ENCODE results near the gene CENPH. TPM values are rescaled to one million over a fixed set of nuclear protein-coding genes. Genes with fewer than 3 reads are reported as not detected.

The CENPH gene
- total and polyA plus RNA-seq, 2 of the 13 experiments (the other 11 are each of a cell fraction or from before 2014, with no cell fraction given), result 11.2 to 28.8 TPM

DNA sequence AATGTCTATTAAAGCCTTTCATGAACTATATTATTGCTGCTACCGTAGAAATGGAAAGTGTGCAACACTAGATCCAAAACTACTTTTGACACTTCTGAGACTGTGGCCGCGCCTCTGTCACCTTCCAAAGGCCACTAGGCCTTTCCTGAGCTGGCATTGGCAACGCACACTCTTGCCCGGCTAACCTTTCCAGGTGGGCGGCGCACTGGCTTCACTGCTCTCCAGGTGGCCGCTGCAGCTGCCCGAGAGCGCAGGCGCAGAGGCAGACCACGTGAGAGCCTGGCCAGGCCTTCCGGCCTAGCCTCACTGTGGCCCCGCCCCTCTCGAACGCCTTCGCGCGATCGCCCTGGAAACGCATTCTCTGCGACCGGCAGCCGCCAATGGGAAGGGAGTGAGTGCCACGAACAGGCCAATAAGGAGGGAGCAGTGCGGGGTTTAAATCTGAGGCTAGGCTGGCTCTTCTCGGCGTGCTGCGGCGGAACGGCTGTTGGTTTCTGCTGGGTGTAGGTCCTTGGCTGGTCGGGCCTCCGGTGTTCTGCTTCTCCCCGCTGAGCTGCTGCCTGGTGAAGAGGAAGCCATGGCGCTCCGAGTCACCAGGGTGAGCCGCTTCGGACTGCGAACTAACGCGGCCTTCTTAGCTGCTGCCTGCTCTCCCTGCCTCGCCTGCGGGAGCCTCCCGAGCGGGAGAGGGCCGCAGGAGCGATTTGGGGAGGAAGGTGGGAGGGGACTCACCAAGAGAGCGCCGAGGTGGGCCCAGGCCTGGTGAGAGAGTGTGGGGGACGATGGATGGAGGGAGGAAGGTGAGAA, 22.5 kb upstream of the CENPH start, which contains the start of gene CCNB1 (continued):
- TF ChIP-seq ZNF292 (CRISPR knock-in tag; IDR thresholded peaks at IDR 0.05; ENCODE audit: borderline replicate concordance, low read depth) (peak; percentile 88), NCOR1 (IDR thresholded peaks at IDR 0.05; ENCODE audit: borderline replicate concordance, low read length) (no peak), JUN (CRISPR knock-in tag; IDR thresholded peaks at IDR 0.05) (no peak), CENPX (CRISPR knock-in tag; IDR thresholded peaks at IDR 0.05) (no peak), STAT5B (CRISPR knock-in tag; IDR thresholded peaks at IDR 0.05) (no peak), DNMT1 (CRISPR knock-in tag; IDR thresholded peaks at IDR 0.05) (no peak), ZNF550 (CRISPR knock-in tag; IDR thresholded peaks at IDR 0.05; ENCODE audit: borderline replicate concordance) (no peak), HNRNPL (IDR thresholded peaks at IDR 0.05; ENCODE audit: low read depth, low read length) (peak; percentile 67; the same call in 1 of the 2 replicates), ZNF337 (CRISPR knock-in tag; IDR thresholded peaks at IDR 0.05; ENCODE audit: borderline replicate concordance, low read depth) (no peak), THAP11 (CRISPR knock-in tag; IDR thresholded peaks at IDR 0.05) (peak; percentile 81), JARID2 (CRISPR knock-in tag; IDR thresholded peaks at IDR 0.05; ENCODE audit: insufficient replicate concordance) (no peak), TBL1XR1 (IDR thresholded peaks at IDR 0.05; ENCODE audit: borderline replicate concordance, low read length, partially characterized antibody) (no peak), HNF4G (IDR thresholded peaks at IDR 0.05; ENCODE audit: borderline replicate concordance, low read depth, low read length) (no peak), HNF4G (CRISPR knock-in tag; IDR thresholded peaks at IDR 0.05; ENCODE audit: borderline replicate concordance, low read depth) (0 out of 2 replicates have a peak, but pooled peaks have one; percentile 55), KDM4B (CRISPR knock-in tag; IDR thresholded peaks at IDR 0.05) (peak; percentile 43; the same call in 1 of the 2 replicates), NCOA1 (CRISPR knock-in tag; IDR thresholded peaks at IDR 0.05) (no peak), ISL2 (CRISPR knock-in tag; IDR thresholded peaks at IDR 0.05) (peak; percentile 37; the same call in 1 of the 2 replicates), ELF1 (CRISPR knock-in tag; IDR thresholded peaks at IDR 0.05) (peak; percentile 92), HOXA7 (CRISPR knock-in tag; IDR thresholded peaks at IDR 0.05) (no peak), HMGA1 (CRISPR knock-in tag; conservative IDR thresholded peaks at IDR 0.05) (no peak), ZNF878 (CRISPR knock-in tag; IDR thresholded peaks at IDR 0.05) (peak; percentile 72; the same call in 1 of the 2 replicates), KDM5A (IDR thresholded peaks at IDR 0.05; ENCODE audit: borderline replicate concordance, low read length) (peak; percentile 78), IRF2 (CRISPR knock-in tag; IDR thresholded peaks at IDR 0.05) (peak; percentile 54)
- TF ChIP-seq, protein P1, sequence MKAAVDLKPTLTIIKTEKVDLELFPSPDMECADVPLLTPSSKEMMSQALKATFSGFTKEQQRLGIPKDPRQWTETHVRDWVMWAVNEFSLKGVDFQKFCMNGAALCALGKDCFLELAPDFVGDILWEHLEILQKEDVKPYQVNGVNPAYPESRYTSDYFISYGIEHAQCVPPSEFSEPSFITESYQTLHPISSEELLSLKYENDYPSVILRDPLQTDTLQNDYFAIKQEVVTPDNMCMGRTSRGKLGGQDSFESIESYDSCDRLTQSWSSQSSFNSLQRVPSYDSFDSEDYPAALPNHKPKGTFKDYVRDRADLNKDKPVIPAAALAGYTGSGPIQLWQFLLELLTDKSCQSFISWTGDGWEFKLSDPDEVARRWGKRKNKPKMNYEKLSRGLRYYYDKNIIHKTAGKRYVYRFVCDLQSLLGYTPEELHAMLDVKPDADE (CRISPR knock-in tag; IDR thresholded peaks at IDR 0.05), result no peak
- TF ChIP-seq, protein P2, sequence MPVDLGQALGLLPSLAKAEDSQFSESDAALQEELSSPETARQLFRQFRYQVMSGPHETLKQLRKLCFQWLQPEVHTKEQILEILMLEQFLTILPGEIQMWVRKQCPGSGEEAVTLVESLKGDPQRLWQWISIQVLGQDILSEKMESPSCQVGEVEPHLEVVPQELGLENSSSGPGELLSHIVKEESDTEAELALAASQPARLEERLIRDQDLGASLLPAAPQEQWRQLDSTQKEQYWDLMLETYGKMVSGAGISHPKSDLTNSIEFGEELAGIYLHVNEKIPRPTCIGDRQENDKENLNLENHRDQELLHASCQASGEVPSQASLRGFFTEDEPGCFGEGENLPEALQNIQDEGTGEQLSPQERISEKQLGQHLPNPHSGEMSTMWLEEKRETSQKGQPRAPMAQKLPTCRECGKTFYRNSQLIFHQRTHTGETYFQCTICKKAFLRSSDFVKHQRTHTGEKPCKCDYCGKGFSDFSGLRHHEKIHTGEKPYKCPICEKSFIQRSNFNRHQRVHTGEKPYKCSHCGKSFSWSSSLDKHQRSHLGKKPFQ (CRISPR knock-in tag; IDR thresholded peaks at IDR 0.05; ENCODE audit: insufficient replicate concordance), result no peak
- TF ChIP-seq, protein P3, sequence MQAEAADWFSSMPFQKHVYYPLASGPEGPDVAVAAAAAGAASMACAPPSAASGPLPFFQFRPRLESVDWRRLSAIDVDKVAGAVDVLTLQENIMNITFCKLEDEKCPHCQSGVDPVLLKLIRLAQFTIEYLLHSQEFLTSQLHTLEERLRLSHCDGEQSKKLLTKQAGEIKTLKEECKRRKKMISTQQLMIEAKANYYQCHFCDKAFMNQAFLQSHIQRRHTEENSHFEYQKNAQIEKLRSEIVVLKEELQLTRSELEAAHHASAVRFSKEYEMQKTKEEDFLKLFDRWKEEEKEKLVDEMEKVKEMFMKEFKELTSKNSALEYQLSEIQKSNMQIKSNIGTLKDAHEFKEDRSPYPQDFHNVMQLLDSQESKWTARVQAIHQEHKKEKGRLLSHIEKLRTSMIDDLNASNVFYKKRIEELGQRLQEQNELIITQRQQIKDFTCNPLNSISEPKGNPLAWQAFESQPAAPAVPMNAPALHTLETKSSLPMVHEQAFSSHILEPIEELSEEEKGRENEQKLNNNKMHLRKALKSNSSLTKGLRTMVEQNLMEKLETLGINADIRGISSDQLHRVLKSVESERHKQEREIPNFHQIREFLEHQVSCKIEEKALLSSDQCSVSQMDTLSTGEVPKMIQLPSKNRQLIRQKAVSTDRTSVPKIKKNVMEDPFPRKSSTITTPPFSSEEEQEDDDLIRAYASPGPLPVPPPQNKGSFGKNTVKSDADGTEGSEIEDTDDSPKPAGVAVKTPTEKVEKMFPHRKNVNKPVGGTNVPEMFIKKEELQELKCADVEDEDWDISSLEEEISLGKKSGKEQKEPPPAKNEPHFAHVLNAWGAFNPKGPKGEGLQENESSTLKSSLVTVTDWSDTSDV (CRISPR knock-in tag; IDR thresholded peaks at IDR 0.05), result no peak

Data from HepG2 (cell line).